ENCODE results near the gene BRMS1. TPM values are rescaled to one million over a fixed set of nuclear protein-coding genes. Genes with fewer than 3 reads are reported as not detected.

BRMS1 gene
- polyA plus RNA-seq, 1 donor (not counting 4 experiments of a cell fraction or from before 2014, with no cell fraction given), result 61.4 TPM

DNA sequence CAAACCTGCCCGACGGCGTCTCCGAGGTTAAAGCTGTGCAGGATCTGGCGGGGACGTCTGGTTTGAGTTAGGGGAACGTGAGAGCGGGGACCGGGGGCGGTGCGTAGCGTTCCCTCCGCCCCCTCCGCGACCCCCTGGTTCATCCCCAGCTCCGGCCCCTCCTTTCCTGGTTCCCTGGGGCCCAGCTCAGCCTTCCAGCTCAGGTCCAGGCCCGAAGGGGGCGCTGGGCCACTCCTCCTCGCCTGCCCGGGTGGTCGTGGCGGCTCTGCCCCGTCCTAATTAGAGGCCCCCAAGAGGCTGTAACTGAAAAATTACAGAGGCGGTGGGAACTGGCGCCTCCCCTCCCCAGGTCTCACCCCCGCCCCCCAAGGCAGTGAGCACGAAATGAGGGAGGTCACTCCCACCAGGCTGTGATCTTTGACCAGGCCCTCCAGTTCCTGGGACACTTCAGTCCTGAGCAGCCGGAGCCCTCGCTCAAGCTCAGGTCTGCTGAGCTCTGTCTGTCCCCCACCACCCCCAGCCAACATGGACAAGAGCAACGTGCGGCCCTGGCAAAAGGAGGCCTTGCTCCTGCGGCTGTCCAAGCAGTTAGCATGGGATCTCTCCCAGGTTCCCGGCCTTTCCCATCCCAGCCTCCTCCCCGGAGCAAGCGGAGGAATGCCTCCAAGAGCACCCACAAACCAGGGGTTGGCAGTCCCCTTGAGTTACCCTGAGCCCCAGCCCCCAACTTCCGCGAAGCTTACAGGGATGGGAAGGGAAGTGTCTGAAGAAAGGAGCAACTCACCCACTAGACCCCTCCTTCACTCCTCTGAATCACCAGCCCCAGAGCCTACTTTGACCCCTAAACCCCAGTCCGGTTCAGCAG, 31.4 kb downstream of the BRMS1 start:
- TF ChIP-seq, protein P1, sequence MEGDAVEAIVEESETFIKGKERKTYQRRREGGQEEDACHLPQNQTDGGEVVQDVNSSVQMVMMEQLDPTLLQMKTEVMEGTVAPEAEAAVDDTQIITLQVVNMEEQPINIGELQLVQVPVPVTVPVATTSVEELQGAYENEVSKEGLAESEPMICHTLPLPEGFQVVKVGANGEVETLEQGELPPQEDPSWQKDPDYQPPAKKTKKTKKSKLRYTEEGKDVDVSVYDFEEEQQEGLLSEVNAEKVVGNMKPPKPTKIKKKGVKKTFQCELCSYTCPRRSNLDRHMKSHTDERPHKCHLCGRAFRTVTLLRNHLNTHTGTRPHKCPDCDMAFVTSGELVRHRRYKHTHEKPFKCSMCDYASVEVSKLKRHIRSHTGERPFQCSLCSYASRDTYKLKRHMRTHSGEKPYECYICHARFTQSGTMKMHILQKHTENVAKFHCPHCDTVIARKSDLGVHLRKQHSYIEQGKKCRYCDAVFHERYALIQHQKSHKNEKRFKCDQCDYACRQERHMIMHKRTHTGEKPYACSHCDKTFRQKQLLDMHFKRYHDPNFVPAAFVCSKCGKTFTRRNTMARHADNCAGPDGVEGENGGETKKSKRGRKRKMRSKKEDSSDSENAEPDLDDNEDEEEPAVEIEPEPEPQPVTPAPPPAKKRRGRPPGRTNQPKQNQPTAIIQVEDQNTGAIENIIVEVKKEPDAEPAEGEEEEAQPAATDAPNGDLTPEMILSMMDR (optimal IDR thresholded peaks at IDR 0.05 in 1 of 3, IDR thresholded peaks at IDR 0.05 in 1 of 3, conservative IDR thresholded peaks at IDR 0.05 in 1 of 3; ENCODE audit: extremely low read depth in 1 of 3, insufficient read depth in 2 of 3, low read length in 3 of 3), result no peak
- no peak for TF ChIP-seq EZH2 (IDR thresholded peaks at IDR 0.05; ENCODE audit: low read length)
- H3K4me3 ChIP-seq (ENCODE audit: control insufficient read depth in 2 of 3, extremely low read depth in 1 of 3, insufficient read depth in 2 of 3, low read depth in 1 of 3, low read length in 3 of 3), result peak overlapping the region in 1 of 3 experiments; percentile 46
- no peaks in the 10 kb centered on the region for H3K79me2 ChIP-seq (ENCODE audit: control insufficient read depth, insufficient read depth, low read length)
- H3K9me1 ChIP-seq (ENCODE audit: control insufficient read depth, extremely low read depth, insufficient read depth, low read length), result no peaks in the 10 kb centered on the region
- H3K27me3 ChIP-seq (ENCODE audit: control insufficient read depth, extremely low read depth, insufficient read depth, low read length), result peaks cover 16% of the 10 kb centered on the region
- H3K9me3 ChIP-seq (ENCODE audit: control insufficient read depth, low read depth, low read length), result no peaks in the 10 kb centered on the region
- DNase-seq (ENCODE audit: low read depth, low spot score), result no peak
- peak overlapping the region; percentile 86 for H2AFZ ChIP-seq (ENCODE audit: control insufficient read depth, low read length)
- dilution Hi-C loops (cut with MboI; ENCODE audit: extremely low pct_ligation_motif_present, low sequenced_read_pairs), result no loop called here
- H3K4me1 ChIP-seq (ENCODE audit: control insufficient read depth, extremely low read depth, insufficient read depth, low read length), result peaks cover 13% of the 10 kb centered on the region
- H4K20me1 ChIP-seq (ENCODE audit: control insufficient read depth, extremely low read depth, insufficient read depth, low read length), result no peaks in the 10 kb centered on the region
- FAIRE-seq, result no peak
- peak overlapping the region; percentile 31 for H3K27ac ChIP-seq (ENCODE audit: control insufficient read depth, insufficient read depth, low read length)
- H3K36me3 ChIP-seq (ENCODE audit: control insufficient read depth in 2 of 2, extremely low read depth in 1 of 2, insufficient read depth in 2 of 2, low read length in 2 of 2), result no peaks in the 10 kb centered on the region
- peak overlapping the region; percentile 54 for H3K9ac ChIP-seq (ENCODE audit: control insufficient read depth, extremely low read depth, insufficient read depth, low read length)
- peak overlapping the region; percentile 77 for H3K4me2 ChIP-seq (ENCODE audit: control insufficient read depth, extremely low read depth, insufficient read depth, low read depth, low read length)

DNA sequence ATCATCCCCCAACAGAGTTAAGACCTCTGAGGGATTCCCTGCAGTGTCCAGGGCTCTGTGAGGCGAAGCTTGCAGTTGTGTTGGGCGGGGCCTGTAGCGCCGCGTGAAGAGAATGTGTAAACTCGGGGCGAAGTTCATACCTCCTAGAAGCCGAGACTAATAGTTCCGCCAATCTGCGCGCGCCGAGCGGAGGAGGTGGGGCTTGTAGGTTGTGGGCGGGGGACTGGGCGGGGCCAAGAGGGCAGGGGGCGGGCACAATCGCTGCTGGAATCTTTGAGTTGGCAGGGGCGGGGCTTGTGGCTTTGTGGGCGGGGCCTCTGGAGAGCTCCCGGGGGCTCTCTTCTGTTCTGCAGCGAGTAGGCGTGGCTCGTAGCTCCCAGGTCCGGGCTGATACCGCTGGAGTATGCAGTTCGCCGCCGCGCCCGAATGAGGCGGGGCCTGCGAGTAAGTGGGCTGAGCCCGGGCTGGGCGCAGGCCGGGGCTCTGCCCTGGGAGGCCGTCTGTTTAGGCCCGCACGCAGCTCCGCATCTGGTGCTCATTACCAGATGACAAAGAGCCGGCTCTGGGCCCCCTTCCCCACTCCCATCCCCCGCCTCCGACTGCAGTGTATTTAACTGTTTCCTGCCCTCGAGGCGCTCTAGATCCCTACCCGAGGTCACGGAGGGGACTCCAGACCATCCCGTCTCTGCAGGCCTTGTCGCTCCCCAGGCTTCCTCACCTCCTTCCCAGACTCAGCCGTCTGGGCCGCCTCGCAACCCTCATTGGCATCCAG, 32.2 kb downstream of the BRMS1 start:
- peak overlapping the region; percentile 76 for H3K9ac ChIP-seq (ENCODE audit: control insufficient read depth, extremely low read depth, insufficient read depth, low read length)
- H3K4me3 ChIP-seq (ENCODE audit: control insufficient read depth in 2 of 3, extremely low read depth in 1 of 3, insufficient read depth in 2 of 3, low read depth in 1 of 3, low read length in 3 of 3), result peak overlapping the region; percentile 48 to 86 (median 70)
- DNase-seq (ENCODE audit: low read depth, low spot score) (peak; percentile 93), FAIRE-seq (peak; percentile 29)
- H3K79me2 ChIP-seq (ENCODE audit: control insufficient read depth, insufficient read depth, low read length), result no peaks in the 10 kb centered on the region
- TF ChIP-seq EZH2 (IDR thresholded peaks at IDR 0.05; ENCODE audit: low read length), result no peak
- TF ChIP-seq, protein P1 (optimal IDR thresholded peaks at IDR 0.05 in 1 of 3, IDR thresholded peaks at IDR 0.05 in 1 of 3, conservative IDR thresholded peaks at IDR 0.05 in 1 of 3; ENCODE audit: extremely low read depth in 1 of 3, insufficient read depth in 2 of 3, low read length in 3 of 3), result no peak
- peak overlapping the region; percentile 95 for H3K4me2 ChIP-seq (ENCODE audit: control insufficient read depth, extremely low read depth, insufficient read depth, low read depth, low read length)
- H3K36me3 ChIP-seq (ENCODE audit: control insufficient read depth in 2 of 2, extremely low read depth in 1 of 2, insufficient read depth in 2 of 2, low read length in 2 of 2), result no peaks in the 10 kb centered on the region
- H3K4me1 ChIP-seq (ENCODE audit: control insufficient read depth, extremely low read depth, insufficient read depth, low read length), result peaks cover 5% of the 10 kb centered on the region
- peak overlapping the region; percentile 97 for H2AFZ ChIP-seq (ENCODE audit: control insufficient read depth, low read length)
- H3K9me3 ChIP-seq (ENCODE audit: control insufficient read depth, low read depth, low read length), result no peaks in the 10 kb centered on the region
- no peaks in the 10 kb centered on the region for H4K20me1 ChIP-seq (ENCODE audit: control insufficient read depth, extremely low read depth, insufficient read depth, low read length)
- dilution Hi-C loops (cut with MboI; ENCODE audit: extremely low pct_ligation_motif_present, low sequenced_read_pairs), result no loop called here
- H3K27ac ChIP-seq (ENCODE audit: control insufficient read depth, insufficient read depth, low read length), result peak overlapping the region; percentile 72
- H3K9me1 ChIP-seq (ENCODE audit: control insufficient read depth, extremely low read depth, insufficient read depth, low read length), result no peaks in the 10 kb centered on the region
- peaks cover 16% of the 10 kb centered on the region for H3K27me3 ChIP-seq (ENCODE audit: control insufficient read depth, extremely low read depth, insufficient read depth, low read length)
